Measurements from ENCODE around the gene FAM43A. TPM values are rescaled to one million over a fixed set of nuclear protein-coding genes. Genes with fewer than 3 reads are reported as not detected.

Gene FAM43A
- total and polyA plus RNA-seq, 2 donors, result 22.4 to 28.5 TPM

DNA sequence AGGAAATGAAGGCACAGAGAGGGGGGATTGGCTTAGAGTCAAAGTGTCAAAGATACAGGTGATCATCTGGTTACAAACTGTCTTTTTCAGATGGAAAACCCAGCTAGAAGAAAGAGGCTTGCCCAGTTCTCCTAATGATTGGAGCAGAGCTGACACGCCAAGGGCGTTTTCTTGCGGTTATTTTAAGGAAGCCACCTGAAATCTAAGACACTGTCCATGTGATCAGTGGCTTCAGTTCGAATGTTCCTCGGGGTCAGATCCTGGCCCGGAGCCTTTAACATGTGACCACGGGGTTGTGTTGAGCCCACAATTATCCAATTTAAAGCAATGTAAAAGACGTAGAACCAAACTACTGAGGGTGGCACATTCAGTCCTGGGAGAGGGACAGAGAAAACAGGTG lies 19.5 kb downstream of the FAM43A start:
- DNase-seq (ENCODE audit: extremely low spot score), result no peak
- Histone ChIP-seq H3K27ac (ENCODE audit: low read depth) (no peak overlapping the region), H3K4me3 (ENCODE audit: low read depth, low read length) (no peak overlapping the region), H3K36me3 (ENCODE audit: insufficient read depth) (no peaks in the 10 kb centered on the region), H3K4me1 (ENCODE audit: insufficient read depth) (no peaks in the 10 kb centered on the region)
- 91% methylated on average over 8 of the region's 8 CpGs for WGBS

DNA sequence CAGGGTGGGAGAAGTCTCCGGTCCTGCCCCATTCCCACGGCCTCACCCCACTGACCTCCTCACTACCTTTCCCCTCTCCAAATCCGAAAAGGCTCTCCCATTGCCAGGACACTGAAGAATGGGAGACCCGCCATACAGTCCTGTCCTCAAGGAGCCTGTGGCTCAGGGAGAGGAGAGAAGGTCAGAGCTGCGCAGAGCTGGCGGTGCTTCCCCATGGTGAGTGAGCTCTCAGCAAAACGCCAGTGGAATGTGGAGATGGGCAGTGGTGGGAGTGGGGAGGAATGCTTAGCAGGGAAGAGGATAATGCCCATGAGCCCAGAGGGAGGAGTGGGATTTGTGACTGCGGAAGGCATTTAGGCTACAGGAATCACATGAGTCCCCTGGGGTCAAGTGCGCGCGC lies 20.1 kb downstream of the FAM43A start:
- H3K4me3 ChIP-seq (ENCODE audit: low read depth, low read length), result no peak overlapping the region
- 78% methylated on average over 11 of the region's 11 CpGs for WGBS
- no peaks in the 10 kb centered on the region for H3K4me1 ChIP-seq (ENCODE audit: insufficient read depth)
- H3K27ac ChIP-seq (ENCODE audit: low read depth), result no peak overlapping the region
- no peaks in the 10 kb centered on the region for H3K36me3 ChIP-seq (ENCODE audit: insufficient read depth)
- no peak for DNase-seq (ENCODE audit: extremely low spot score)

DNA sequence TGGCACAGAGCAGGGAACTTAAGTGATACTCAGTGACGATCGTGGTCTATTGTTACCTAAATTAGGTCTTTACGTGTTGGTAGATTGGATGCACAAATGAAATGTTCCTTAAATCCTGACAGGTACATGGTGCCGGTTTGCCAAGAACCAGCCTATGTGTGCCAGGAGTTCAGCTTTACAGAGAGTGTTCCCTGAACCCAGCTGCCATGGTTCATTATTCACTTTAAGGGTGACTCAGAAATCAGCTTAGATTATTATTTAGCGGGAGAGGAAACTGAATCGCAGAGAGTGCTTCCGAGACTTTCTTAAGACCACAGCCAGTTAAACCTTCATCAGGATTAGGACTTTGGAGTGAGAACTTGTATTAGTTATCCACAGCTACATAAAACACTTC lies 21.5 kb downstream of the FAM43A start:
- H3K36me3 ChIP-seq (ENCODE audit: insufficient read depth), result no peaks in the 10 kb centered on the region
- no peak overlapping the region for H3K4me3 ChIP-seq (ENCODE audit: low read depth, low read length)
- DNase-seq (ENCODE audit: extremely low spot score), result no peak
- no peak overlapping the region for H3K27ac ChIP-seq (ENCODE audit: low read depth)
- WGBS, result 88% methylated on average over 7 of the region's 7 CpGs
- no peaks in the 10 kb centered on the region for H3K4me1 ChIP-seq (ENCODE audit: insufficient read depth)

DNA sequence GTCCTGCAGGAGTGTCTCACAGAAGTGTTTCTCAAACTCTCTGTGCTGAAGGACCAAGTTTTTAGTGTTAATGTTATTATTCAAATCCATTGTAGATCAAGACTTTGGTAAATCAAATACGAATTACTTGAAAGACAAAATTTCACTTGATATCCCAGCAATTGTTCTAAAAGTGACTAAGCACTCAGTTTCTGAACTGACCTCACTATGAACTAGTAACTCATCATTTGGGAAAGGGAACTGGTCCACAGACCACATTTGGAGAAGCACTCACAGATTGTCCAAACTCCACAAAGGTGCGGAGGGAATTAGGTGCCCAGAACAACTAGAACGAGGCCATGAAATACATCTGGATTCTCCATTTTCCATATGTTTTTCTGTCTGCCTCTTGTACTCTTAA lies 25.6 kb downstream of the FAM43A start:
- Histone ChIP-seq H3K27ac (ENCODE audit: low read depth) (no peak overlapping the region), H3K4me3 (ENCODE audit: low read depth, low read length) (no peak overlapping the region), H3K36me3 (ENCODE audit: insufficient read depth) (no peaks in the 10 kb centered on the region), H3K4me1 (ENCODE audit: insufficient read depth) (no peaks in the 10 kb centered on the region)
- DNase-seq (ENCODE audit: extremely low spot score), result no peak
- WGBS, result 94% methylated on average over 3 of the region's 3 CpGs

DNA sequence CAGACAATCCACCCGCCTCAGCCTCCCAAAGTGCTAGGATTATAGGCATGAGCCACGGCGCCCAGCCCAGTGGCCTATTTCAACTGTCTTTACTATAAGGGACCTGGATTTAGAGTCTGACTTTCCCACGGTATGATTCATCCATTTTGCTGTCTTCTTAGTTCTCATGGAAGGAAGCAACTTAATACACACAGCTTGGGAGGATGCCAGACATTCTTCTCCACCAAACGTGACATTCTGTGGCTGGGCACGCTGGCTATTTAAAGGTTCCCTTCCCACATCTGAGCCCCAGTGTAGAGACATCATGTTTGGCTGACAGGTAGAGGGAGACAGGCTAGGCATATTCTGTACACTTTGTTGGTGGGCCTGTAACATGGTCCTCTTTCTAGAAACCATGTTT lies 26.2 kb downstream of the FAM43A start:
- no peaks in the 10 kb centered on the region for H3K36me3 ChIP-seq (ENCODE audit: insufficient read depth)
- no peak for DNase-seq (ENCODE audit: extremely low spot score)
- 39% methylated on average over 6 of the region's 6 CpGs for WGBS

DNA sequence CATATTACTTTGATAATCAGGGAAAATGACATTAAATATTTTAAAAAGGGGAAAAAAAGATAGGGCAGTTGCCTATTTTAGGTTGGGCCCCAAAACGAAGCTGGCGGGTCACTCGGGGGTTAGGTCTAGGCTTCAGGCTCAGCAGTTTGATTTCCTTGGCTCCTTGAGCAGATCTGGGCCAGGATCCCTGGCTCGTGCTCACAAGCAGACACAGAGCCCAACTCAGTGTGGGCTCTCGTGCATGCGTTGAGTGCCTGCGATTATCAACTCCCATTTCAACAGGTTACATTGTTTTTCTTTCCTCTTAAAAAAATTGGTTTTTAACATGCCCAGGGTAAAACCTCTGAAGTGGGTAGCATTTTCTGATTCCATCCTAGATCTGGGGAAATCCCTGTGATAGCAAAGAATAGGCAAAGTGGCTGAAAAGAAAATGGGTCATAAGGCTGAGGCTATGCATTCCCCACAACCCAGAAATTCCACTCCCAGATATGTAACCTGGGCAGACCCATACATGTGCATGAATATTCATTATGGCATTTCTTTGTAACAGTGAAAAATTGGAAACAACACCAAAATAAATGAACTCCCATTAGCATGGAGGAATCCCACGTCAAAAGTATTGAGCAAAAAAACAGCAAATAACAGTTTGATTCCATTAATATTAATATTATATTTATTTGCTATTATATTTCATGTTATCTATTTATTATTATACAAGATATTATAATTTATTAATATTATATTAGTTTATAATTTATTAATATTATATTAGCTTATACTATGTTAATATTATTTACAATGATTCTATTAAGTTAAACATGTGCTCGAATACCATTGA lies 27.8 kb downstream of the FAM43A start:
- Histone ChIP-seq H3K4me1 (ENCODE audit: insufficient read depth) (no peaks in the 10 kb centered on the region), H3K27ac (ENCODE audit: low read depth) (no peak overlapping the region), H3K4me3 (ENCODE audit: low read depth, low read length) (no peak overlapping the region), H3K36me3 (ENCODE audit: insufficient read depth) (no peaks in the 10 kb centered on the region)
- 78% methylated on average over 9 of the region's 9 CpGs for WGBS
- DNase-seq (ENCODE audit: extremely low spot score), result no peak

More for the DNA sequence above, 26.2 kb downstream of the FAM43A start:
- Histone ChIP-seq H3K27ac (ENCODE audit: low read depth) (no peak overlapping the region), H3K4me3 (ENCODE audit: low read depth, low read length) (no peak overlapping the region), H3K4me1 (ENCODE audit: insufficient read depth) (no peaks in the 10 kb centered on the region)

DNA sequence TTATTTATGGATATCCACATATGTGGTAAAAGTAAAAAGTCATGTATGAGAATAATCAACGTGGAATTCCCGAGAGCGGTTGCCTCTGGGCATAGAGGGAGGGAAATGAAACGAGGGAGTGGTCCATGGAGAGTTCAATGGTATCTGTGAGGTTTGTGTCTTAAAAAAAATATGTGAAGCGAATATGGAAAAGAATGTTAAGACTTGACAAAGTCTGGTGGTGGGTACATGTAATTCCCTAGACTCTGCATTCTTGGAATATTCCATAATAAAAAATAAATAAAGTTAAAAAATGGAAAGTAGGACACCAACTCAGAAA lies 28.4 kb downstream of the FAM43A start:
- 87% methylated on average over 5 of the region's 5 CpGs for WGBS
- Histone ChIP-seq H3K4me1 (ENCODE audit: insufficient read depth) (no peaks in the 10 kb centered on the region), H3K4me3 (ENCODE audit: low read depth, low read length) (no peak overlapping the region), H3K36me3 (ENCODE audit: insufficient read depth) (no peaks in the 10 kb centered on the region), H3K27ac (ENCODE audit: low read depth) (no peak overlapping the region)
- no peak for DNase-seq (ENCODE audit: extremely low spot score)

DNA sequence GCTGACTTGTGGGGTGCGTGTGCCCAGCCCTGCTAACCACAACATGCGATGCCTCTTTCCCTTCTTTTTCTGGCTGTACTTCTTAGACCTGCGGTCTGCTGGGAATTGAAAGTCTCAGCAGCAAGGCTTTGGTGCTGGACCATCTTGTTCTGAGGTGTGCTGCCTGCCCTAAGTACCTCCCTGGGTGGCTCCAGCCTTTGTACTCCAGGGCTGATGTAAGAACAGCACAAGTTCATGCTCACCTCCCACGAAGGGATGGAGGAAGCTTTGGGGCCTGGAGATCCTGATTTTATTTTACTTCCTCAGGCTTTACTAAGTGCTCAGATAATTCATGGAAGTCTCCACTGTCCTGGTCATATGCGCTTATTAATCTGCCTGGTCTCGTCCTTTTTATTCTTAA lies 28.9 kb downstream of the FAM43A start:
- Histone ChIP-seq H3K27ac (ENCODE audit: low read depth) (no peak overlapping the region), H3K4me3 (ENCODE audit: low read depth, low read length) (no peak overlapping the region), H3K4me1 (ENCODE audit: insufficient read depth) (no peaks in the 10 kb centered on the region), H3K36me3 (ENCODE audit: insufficient read depth) (no peaks in the 10 kb centered on the region)
- DNase-seq (ENCODE audit: extremely low spot score), result no peak
- 83% methylated on average over 6 of the region's 6 CpGs for WGBS

DNA sequence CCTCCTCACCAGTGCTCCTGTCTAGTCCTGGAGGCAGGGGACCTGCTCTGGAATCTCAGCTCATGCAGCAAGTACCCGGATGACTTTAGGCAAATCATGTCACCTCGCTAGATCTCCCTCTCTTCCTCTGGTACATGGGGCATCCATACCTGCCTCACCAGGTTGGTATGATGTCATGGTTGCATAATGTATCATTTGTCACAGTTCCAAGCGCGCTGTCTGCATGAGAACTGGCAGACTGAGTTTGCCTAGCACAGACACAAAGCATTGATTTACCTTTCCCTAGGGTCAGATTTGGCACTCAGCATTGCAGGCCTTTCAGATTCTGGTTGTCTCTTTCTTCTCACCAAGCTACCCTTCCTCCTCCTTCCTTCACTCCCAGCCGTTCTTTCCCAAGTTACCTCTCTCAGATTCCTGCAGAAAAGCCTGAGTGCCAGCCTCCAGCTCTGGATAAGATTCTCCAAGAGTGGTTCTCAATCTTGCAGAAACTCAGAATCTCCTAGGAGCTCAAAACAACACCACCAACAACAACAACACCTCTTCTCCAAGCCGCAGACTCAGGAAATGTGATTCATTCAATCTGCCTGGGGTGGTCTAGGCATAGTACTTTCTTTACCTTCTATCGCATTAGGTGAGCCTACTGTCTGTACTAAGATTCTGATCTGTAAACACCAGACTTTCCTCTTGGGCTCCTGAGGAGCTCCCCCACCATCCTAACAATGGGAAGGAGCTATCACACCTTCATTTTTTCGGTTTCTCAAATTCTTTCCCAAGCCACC lies 29.5 kb downstream of the FAM43A start:
- no peak overlapping the region for H3K27ac ChIP-seq (ENCODE audit: low read depth)
- H3K36me3 ChIP-seq (ENCODE audit: insufficient read depth), result no peaks in the 10 kb centered on the region
- 81% methylated on average over 8 of the region's 8 CpGs for WGBS
- no peak overlapping the region for H3K4me3 ChIP-seq (ENCODE audit: low read depth, low read length)
- no peak for DNase-seq (ENCODE audit: extremely low spot score)
- H3K4me1 ChIP-seq (ENCODE audit: insufficient read depth), result no peaks in the 10 kb centered on the region

DNA sequence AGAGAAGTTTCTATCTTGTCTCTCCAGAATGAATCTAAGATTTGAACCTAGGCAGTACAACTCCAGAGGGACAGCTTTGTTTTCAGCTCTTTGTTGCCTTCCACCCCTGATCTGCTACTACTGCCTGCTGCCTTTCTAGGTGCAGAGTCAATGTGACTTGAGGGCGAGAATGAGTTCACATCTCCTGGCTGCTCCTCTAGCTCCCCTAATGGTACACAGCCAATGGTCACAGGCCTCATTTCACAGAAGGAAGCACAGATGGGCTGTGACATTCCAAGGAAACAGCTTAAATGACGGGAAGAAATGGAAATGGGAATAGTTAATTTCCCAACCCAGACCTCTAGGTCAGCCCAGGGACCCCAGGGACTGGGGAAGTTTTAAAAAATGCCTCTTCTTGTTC lies 32.4 kb downstream of the FAM43A start:
- H3K4me3 ChIP-seq (ENCODE audit: low read depth, low read length), result no peak overlapping the region
- no peak for DNase-seq (ENCODE audit: extremely low spot score)
- no peaks in the 10 kb centered on the region for H3K36me3 ChIP-seq (ENCODE audit: insufficient read depth)
- no peaks in the 10 kb centered on the region for H3K4me1 ChIP-seq (ENCODE audit: insufficient read depth)
- WGBS, result 93% methylated on average over 2 of the region's 2 CpGs
- H3K27ac ChIP-seq (ENCODE audit: low read depth), result no peak overlapping the region

DNA sequence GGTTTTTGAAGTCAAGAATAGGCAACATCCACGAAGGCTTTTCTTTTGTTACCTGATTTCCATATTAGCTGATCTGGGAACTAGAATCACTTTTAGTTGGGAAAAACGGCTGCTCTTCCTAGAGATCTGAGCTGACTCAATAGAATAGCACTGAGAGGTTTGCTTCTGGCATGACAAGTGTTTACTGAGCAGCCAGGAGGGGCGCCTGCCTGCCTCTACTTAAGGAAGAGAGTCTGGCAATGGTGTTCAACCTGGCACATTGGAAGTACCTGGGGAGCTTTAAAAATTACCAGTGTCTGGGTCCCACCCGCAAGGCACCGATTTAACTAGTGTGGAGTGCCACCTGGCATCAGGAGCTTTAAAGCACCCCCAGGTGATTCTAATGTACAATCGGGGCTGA lies 34.4 kb downstream of the FAM43A start:
- Histone ChIP-seq H3K36me3 (ENCODE audit: insufficient read depth) (no peaks in the 10 kb centered on the region), H3K27ac (ENCODE audit: low read depth) (no peak overlapping the region), H3K4me3 (ENCODE audit: low read depth, low read length) (no peak overlapping the region), H3K4me1 (ENCODE audit: insufficient read depth) (no peaks in the 10 kb centered on the region)
- no peak for DNase-seq (ENCODE audit: extremely low spot score)
- WGBS, result 83% methylated on average over 6 of the region's 6 CpGs

DNA sequence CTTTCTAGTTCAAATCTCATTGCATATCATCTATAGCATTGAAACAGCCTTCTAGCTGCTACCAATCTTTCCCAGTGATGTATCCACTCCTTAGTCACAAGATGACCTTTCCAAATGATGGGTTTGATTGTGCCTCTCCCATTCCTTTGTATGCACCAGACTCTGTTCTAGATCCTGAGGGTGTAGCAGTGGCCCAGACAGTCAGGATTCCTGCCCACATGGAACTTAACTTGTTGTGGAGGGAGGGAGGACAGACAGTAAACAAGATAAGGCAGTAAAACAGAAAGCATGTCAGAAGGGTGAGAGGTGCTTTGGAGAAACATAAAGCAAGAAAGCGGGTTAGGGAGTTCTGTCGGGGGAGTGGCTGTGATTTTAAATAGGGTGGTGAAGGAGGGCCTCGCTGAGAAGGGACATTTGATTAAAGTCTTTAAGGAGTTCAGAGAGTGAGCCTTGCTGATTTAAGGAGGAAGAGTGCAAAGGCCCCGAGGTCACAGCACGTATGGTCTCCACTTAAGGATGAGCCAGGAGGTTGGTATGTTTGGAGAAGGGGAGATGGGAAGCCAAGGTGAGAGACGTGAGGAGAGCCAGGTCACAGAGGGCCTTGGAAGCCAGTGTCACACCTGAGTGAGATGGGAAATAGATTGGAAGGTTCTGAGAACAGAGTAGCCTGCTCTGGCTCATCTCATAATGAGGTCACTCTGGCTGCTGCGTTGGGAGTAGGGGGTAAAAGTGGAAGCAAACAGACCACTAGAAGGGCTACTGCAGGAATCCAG lies 38.3 kb downstream of the FAM43A start:
- H3K27ac ChIP-seq (ENCODE audit: low read depth), result no peak overlapping the region
- H3K4me1 ChIP-seq (ENCODE audit: insufficient read depth), result no peaks in the 10 kb centered on the region
- no peak for DNase-seq (ENCODE audit: extremely low spot score)
- no peaks in the 10 kb centered on the region for H3K36me3 ChIP-seq (ENCODE audit: insufficient read depth)
- H3K4me3 ChIP-seq (ENCODE audit: low read depth, low read length), result no peak overlapping the region
- WGBS, result 73% methylated on average over 7 of the region's 7 CpGs

DNA sequence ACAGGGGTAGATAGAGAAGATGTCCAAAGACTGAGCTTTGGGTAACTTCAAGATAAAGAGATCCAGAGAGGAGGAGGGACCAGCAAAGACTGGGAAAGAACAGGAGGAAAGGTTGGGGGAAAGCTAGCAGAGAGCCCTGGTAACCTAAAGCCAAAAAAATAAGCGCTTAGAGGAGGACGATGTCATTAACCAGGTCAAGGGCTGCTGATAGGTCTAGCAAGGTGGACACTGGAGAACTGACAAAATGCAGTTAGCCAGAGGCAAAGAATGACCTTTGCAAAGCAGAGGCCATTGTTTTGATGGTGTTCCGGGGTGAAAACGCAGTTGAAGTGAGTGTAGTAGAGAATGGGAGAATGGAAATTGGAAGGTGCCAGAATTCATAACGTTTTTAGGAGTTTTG lies 39.7 kb downstream of the FAM43A start:
- Histone ChIP-seq H3K4me3 (ENCODE audit: low read depth, low read length) (no peak overlapping the region), H3K27ac (ENCODE audit: low read depth) (no peak overlapping the region), H3K4me1 (ENCODE audit: insufficient read depth) (no peaks in the 10 kb centered on the region), H3K36me3 (ENCODE audit: insufficient read depth) (no peaks in the 10 kb centered on the region)
- WGBS, result 73% methylated on average over 5 of the region's 5 CpGs
- DNase-seq (ENCODE audit: extremely low spot score), result no peak

All from urinary bladder (tissue), 4 donors.